ENCODE data around the gene DBF4.

The DBF4 gene

GRCh38 chr7:87926581-87927461 lies 50.5 kb downstream of the DBF4 start:
- Histone ChIP-seq H3K27me3 (ENCODE audit: insufficient read depth, low read length, poor library complexity, severe bottlenecking) (no peaks in the 10 kb centered on the region), H3F3A (ENCODE audit: low read depth) (no peaks in the 10 kb centered on the region), H2AFZ (ENCODE audit: low read length) (0 out of 2 replicates have a peak overlapping the region, but pooled peaks have one; percentile 45), H3K4me3 (ENCODE audit: low read length, poor library complexity, severe bottlenecking) (no peak overlapping the region), H4K20me1 (ENCODE audit: insufficient read depth, low read length, poor library complexity, severe bottlenecking) (no peaks in the 10 kb centered on the region), H3K9me2 (replicated peaks; ENCODE audit: low read depth, low read length) (no peaks in the 10 kb centered on the region), H3K9me3 (ENCODE audit: insufficient read depth, low read depth, low read length) (no peaks in the 10 kb centered on the region), H3K36me3 (ENCODE audit: insufficient read depth, low read length) (no peaks in the 10 kb centered on the region), H3K4me1 (ENCODE audit: insufficient read depth, low read length, poor library complexity, severe bottlenecking) (peaks cover 7% of the 10 kb centered on the region), H3K9ac (ENCODE audit: low read depth, low read length, poor library complexity, severe bottlenecking) (no peak overlapping the region), H3K79me2 (ENCODE audit: insufficient read depth, low read length) (no peaks in the 10 kb centered on the region), H3K4me2 (ENCODE audit: low read depth, low read length, poor library complexity, severe bottlenecking) (peak overlapping the region; percentile 13)
- TF ChIP-seq CTCF (conservative IDR thresholded peaks at IDR 0.05; ENCODE audit: low read length) (peak; percentile 61), EZH2phosphoT487 (IDR thresholded peaks at IDR 0.05; ENCODE audit: borderline replicate concordance) (no peak)

GRCh38 chr7:87933605-87933952 lies 57.3 kb downstream of the DBF4 start:
- Histone ChIP-seq H3K4me2 (ENCODE audit: low read depth, low read length, poor library complexity, severe bottlenecking) (peak overlapping the region; percentile 76), H2AFZ (ENCODE audit: low read length) (peak overlapping the region; percentile 98), H3K4me3 (ENCODE audit: low read length, poor library complexity, severe bottlenecking) (peak overlapping the region; percentile 99), H3K9me3 (ENCODE audit: insufficient read depth, low read depth, low read length) (no peaks in the 10 kb centered on the region), H3K36me3 (ENCODE audit: insufficient read depth, low read length) (no peaks in the 10 kb centered on the region), H3K27me3 (ENCODE audit: insufficient read depth, low read length, poor library complexity, severe bottlenecking) (no peaks in the 10 kb centered on the region), H4K20me1 (ENCODE audit: insufficient read depth, low read length, poor library complexity, severe bottlenecking) (no peaks in the 10 kb centered on the region), H3K9ac (ENCODE audit: low read depth, low read length, poor library complexity, severe bottlenecking) (peak overlapping the region; percentile 68), H3K4me1 (ENCODE audit: insufficient read depth, low read length, poor library complexity, severe bottlenecking) (peaks cover 29% of the 10 kb centered on the region), H3K79me2 (ENCODE audit: insufficient read depth, low read length) (peaks cover 21% of the 10 kb centered on the region), H3F3A (ENCODE audit: low read depth) (no peaks in the 10 kb centered on the region), H3K9me2 (replicated peaks; ENCODE audit: low read depth, low read length) (no peaks in the 10 kb centered on the region)
- TF ChIP-seq EZH2phosphoT487 (IDR thresholded peaks at IDR 0.05; ENCODE audit: borderline replicate concordance) (no peak), CTCF (conservative IDR thresholded peaks at IDR 0.05; ENCODE audit: low read length) (no peak)

GRCh38 chr7:87933953-87934698 lies 57.8 kb downstream of the DBF4 start, which contains the start of gene ADAM22:
Gene ADAM22 (plus strand): TSS chr7:87934251. CDS start chr7:87934466, 215 bp downstream.
- Histone ChIP-seq H2AFZ (ENCODE audit: low read length) (peak within 1 kb of the TSS; percentile 98), H3K4me3 (ENCODE audit: low read length, poor library complexity, severe bottlenecking) (peak within 1 kb of the TSS; percentile 99), H3K4me2 (ENCODE audit: low read depth, low read length, poor library complexity, severe bottlenecking) (peak within 1 kb of the TSS; percentile 93), H3K9ac (ENCODE audit: low read depth, low read length, poor library complexity, severe bottlenecking) (peak within 1 kb of the TSS; percentile 85), H3K79me2 (ENCODE audit: insufficient read depth, low read length) (peaks cover 21% of the 10 kb centered on the region), H3K9me3 (ENCODE audit: insufficient read depth, low read depth, low read length) (no peaks in the 10 kb centered on the region), H3F3A (ENCODE audit: low read depth) (no peaks in the 10 kb centered on the region), H3K4me1 (ENCODE audit: insufficient read depth, low read length, poor library complexity, severe bottlenecking) (peaks cover 31% of the 10 kb centered on the region), H3K27me3 (ENCODE audit: insufficient read depth, low read length, poor library complexity, severe bottlenecking) (no peaks in the 10 kb centered on the region), H4K20me1 (ENCODE audit: insufficient read depth, low read length, poor library complexity, severe bottlenecking) (no peaks in the 10 kb centered on the region), H3K36me3 (ENCODE audit: insufficient read depth, low read length) (no peaks in the 10 kb centered on the region), H3K9me2 (replicated peaks; ENCODE audit: low read depth, low read length) (no peaks in the 10 kb centered on the region)
- TF ChIP-seq CTCF (conservative IDR thresholded peaks at IDR 0.05; ENCODE audit: low read length) (no peak; the same call in 1 of the 2 replicates), EZH2phosphoT487 (IDR thresholded peaks at IDR 0.05; ENCODE audit: borderline replicate concordance) (no peak)
